CD8-positive, alpha-beta memory T cell (primary cell): Measurements from ENCODE around the gene RAB29. TPM values are rescaled to one million over a fixed set of nuclear protein-coding genes. Genes with fewer than 3 reads are reported as not detected.
"Not testable (repeated sequence)": the region's sequence is repeated elsewhere in the genome, so short reads cannot be mapped to it uniquely, and the experiment has no call there.

Source experiments
- CTCF ChIA-PET: fragments of 350-600 bp; sonication (Branson Sonifier 250); formaldehyde crosslinking; loops from one replicate; lab custom pipeline; 2021; ENCODE audit warnings: antibody characterized with exemption; lab: Charles Lee
- POLR2A ChIA-PET: fragments of 350-600 bp; sonication (Branson Sonifier 250); formaldehyde crosslinking; loops from one replicate; lab custom pipeline; 2021; ENCODE audit warnings: antibody characterized with exemption; lab: Charles Lee
- DNase-seq, 5 donors: peaks; one replicate each; pipeline versions ENCODE4 v3.0.0 to v3.0.0-alpha.2; 2020 to 2022; ENCODE audit warnings: mixed read lengths in 1 of 5
- H3K27ac ChIP-seq: one replicate; pipeline ENCODE4 v1.7.0; 2013; ENCODE audit warnings: low read depth, mild to moderate bottlenecking, low read length, moderate library complexity
- H3K27me3 ChIP-seq: 2 replicates; pipeline ENCODE4 v1.7.0; 2013; ENCODE audit warnings: low read length, mild to moderate bottlenecking; ENCODE audit not compliant: insufficient read depth, poor library complexity, severe bottlenecking
- H3K36me3 ChIP-seq: 2 replicates; pipeline ENCODE4 v1.7.0; 2013; ENCODE audit warnings: mild to moderate bottlenecking, low read length, moderate library complexity; ENCODE audit not compliant: insufficient read depth
- H3K4me1 ChIP-seq: 2 replicates; pipeline ENCODE4 v1.7.0; 2013; ENCODE audit warnings: mild to moderate bottlenecking, low read length, moderate library complexity; ENCODE audit not compliant: insufficient read depth
- H3K4me3 ChIP-seq: 2 replicates; pipeline ENCODE4 v1.7.0; 2013; ENCODE audit warnings: mild to moderate bottlenecking, low read length
- H3K9me3 ChIP-seq: 2 replicates; pipeline ENCODE4 v1.7.0; 2013; ENCODE audit warnings: mild to moderate bottlenecking, low read length
- H3K27ac Mint-ChIP-seq, 8 donors: one replicate each; pipeline ENCODE4 v1.8.0; 2020 to 2021; ENCODE audit warnings: mixed read lengths in 8 of 8, mild to moderate bottlenecking in 6 of 8, inconsistent platforms in 3 of 8, moderate library complexity in 3 of 8
- H3K27me3 Mint-ChIP-seq, 2 donors: one replicate each; pipeline ENCODE4 v1.8.0; 2020 to 2021; ENCODE audit warnings: mixed read lengths in 2 of 2, mild to moderate bottlenecking in 1 of 2, moderate library complexity in 1 of 2
- H3K36me3 Mint-ChIP-seq, 3 donors: one replicate each; pipeline ENCODE4 v1.8.0; 2020 to 2021; ENCODE audit warnings: mixed read lengths in 3 of 3, inconsistent platforms in 1 of 3, mild to moderate bottlenecking in 1 of 3
- H3K4me1 Mint-ChIP-seq, 3 donors: one replicate each; pipeline ENCODE4 v1.8.0; 2020 to 2021; ENCODE audit warnings: mixed read lengths in 3 of 3, inconsistent platforms in 1 of 3, mild to moderate bottlenecking in 1 of 3
- H3K4me3 Mint-ChIP-seq, 7 donors: one replicate each; pipeline ENCODE4 v1.8.0; 2020 to 2021; ENCODE audit warnings: mixed read lengths in 7 of 7, mild to moderate bottlenecking in 6 of 7, moderate library complexity in 4 of 7, inconsistent platforms in 2 of 7
- H3K9me3 Mint-ChIP-seq, 5 donors: one replicate each; pipeline ENCODE4 v1.8.0; 2020 to 2022; ENCODE audit warnings: mixed read lengths in 5 of 5, mild to moderate bottlenecking in 3 of 5, moderate library complexity in 2 of 5, inconsistent platforms in 1 of 5
- polyA plus RNA-seq: library from polyadenylated mRNA; unstranded; fragments of 300-500 nt; fragmentation: Illumina TruSeq; gene quantifications from one replicate; pipeline ENCODE4 v1.2.3, GENCODE V29; 2021
- total RNA-seq, 2 experiments: library from RNA; stranded (reverse); gene quantifications; one replicate each; pipeline ENCODE4 v1.2.3, GENCODE V29; 2021

RAB29 gene
- total and polyA plus RNA-seq, 3 experiments from 2014 or later, result 37.1 to 169 (median 39.7) TPM

- peaks cover 47 to 72% (median 66%) of the 10 kb centered on the region in 3 donors for H3K4me1 Mint-ChIP-seq
- H3K36me3 ChIP-seq, result peaks cover 9% of the 10 kb centered on the region
- no peak overlapping the region for H3K27ac ChIP-seq
- no peak overlapping the region for H3K4me3 Mint-ChIP-seq
- ChIA-PET CTCF (interaction anchor here (1.7 kb wide), 1 partner anchor 28 kb away, joined by 4 read pairs; no protein-coding TSS in a partner anchor), POLR2A (interaction anchor here (0.6 kb wide), 1 partner anchor 59 kb away, joined by 3 read pairs; no protein-coding TSS in a partner anchor)
- DNase-seq, result no peak
- no peaks in the 10 kb centered on the region for H3K9me3 Mint-ChIP-seq
- no peaks in the 10 kb centered on the region for H3K27me3 ChIP-seq
- peaks cover 13% of the 10 kb centered on the region for H3K4me1 ChIP-seq
- H3K27me3 Mint-ChIP-seq, result no peaks in the 10 kb centered on the region
- no peak overlapping the region for H3K4me3 ChIP-seq
- H3K27ac Mint-ChIP-seq, result peak overlapping the region in 5 of 8 donors; percentile 21 to 60 (median 33)
- no peaks in the 10 kb centered on the region for H3K9me3 ChIP-seq
- peaks cover 0 to 22% (median 0%) of the 10 kb centered on the region in 3 donors for H3K36me3 Mint-ChIP-seq
These were observed 35.7 kb downstream of the RAB29 start for GRCh38 chr1:205739348-205740160.

- POLR2A ChIA-PET, result no interaction called here
These were observed 40.1 kb downstream of the RAB29 start for GRCh38 chr1:205735218-205735617.

DNA sequence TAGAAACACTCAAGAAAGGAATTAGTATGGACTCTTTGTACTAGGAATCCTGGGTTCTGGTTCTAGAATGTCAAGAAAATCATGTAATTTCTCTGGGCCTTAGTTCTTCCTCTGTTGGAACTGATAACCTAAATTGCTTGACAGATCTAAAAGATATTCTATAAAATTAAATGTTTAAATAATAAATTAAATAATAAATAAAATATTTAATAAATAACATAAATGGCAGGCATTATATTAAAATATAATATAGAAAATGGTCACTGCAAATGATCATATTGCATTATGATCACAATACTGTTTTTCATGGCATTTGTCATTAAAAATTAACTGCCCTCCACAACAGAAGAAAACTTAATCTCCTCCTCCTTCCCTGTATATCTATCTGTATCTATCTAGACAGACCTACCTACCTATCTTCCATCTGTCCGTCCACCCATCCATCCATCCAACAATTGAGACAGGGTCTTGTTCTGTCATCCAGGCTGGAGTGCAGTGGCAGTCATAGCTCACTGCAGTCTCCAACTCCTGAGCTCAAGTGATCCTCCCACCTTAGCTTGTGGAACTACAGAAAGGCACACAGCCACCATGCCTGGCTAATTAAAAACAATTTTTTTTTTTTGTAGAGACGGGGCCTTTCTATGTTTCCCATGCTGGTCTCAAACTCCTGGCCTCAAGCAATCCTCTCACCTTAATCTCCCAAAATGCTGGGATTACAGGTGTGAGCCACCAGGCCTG lies 41.7 kb downstream of the RAB29 start:
- DNase-seq, result no peak
- H3K4me3 ChIP-seq, result no peak overlapping the region
- no peak overlapping the region for H3K27ac ChIP-seq
- Mint-ChIP-seq H3K36me3 (peaks cover 0 to 34% (median 3%) of the 10 kb centered on the region in 3 donors), H3K27ac (peak overlapping the region in 5 of 8 donors; percentile 9 to 71 (median 30)), H3K4me1 (peaks cover 42 to 71% (median 63%) of the 10 kb centered on the region in 3 donors), H3K4me3 (peak overlapping the region in 1 of 7 donors; percentile 38), H3K9me3 (no peaks in the 10 kb centered on the region), H3K27me3 (no peaks in the 10 kb centered on the region)
- POLR2A ChIA-PET, result interaction anchor here (0.7 to 0.9 kb wide), 2 partner anchors 31 to 41 kb away, joined by 3 read pairs; no protein-coding TSS in a partner anchor
- H3K9me3 ChIP-seq, result no peaks in the 10 kb centered on the region
- peaks cover 12% of the 10 kb centered on the region for H3K4me1 ChIP-seq
- CTCF ChIA-PET, result no interaction called here
- no peaks in the 10 kb centered on the region for H3K27me3 ChIP-seq
- no peaks in the 10 kb centered on the region for H3K36me3 ChIP-seq

More at GRCh38 chr1:205735218-205735617, 40.1 kb downstream of the RAB29 start:
- DNase-seq, result no peak
- CTCF ChIA-PET, result no interaction called here
- Mint-ChIP-seq H3K27ac (peak overlapping the region in 4 of 8 donors; percentile 14 to 76 (median 38)), H3K27me3 (no peaks in the 10 kb centered on the region), H3K4me1 (peaks cover 51 to 84% (median 73%) of the 10 kb centered on the region in 3 donors), H3K4me3 (no peak overlapping the region), H3K9me3 (no peaks in the 10 kb centered on the region), H3K36me3 (peaks cover 0 to 31% (median 3%) of the 10 kb centered on the region in 3 donors)
- no peaks in the 10 kb centered on the region for H3K9me3 ChIP-seq
- no peak overlapping the region for H3K27ac ChIP-seq
- H3K4me3 ChIP-seq, result no peak overlapping the region
- H3K4me1 ChIP-seq, result peaks cover 24% of the 10 kb centered on the region
- H3K36me3 ChIP-seq, result peaks cover 9% of the 10 kb centered on the region
- H3K27me3 ChIP-seq, result no peaks in the 10 kb centered on the region

DNA sequence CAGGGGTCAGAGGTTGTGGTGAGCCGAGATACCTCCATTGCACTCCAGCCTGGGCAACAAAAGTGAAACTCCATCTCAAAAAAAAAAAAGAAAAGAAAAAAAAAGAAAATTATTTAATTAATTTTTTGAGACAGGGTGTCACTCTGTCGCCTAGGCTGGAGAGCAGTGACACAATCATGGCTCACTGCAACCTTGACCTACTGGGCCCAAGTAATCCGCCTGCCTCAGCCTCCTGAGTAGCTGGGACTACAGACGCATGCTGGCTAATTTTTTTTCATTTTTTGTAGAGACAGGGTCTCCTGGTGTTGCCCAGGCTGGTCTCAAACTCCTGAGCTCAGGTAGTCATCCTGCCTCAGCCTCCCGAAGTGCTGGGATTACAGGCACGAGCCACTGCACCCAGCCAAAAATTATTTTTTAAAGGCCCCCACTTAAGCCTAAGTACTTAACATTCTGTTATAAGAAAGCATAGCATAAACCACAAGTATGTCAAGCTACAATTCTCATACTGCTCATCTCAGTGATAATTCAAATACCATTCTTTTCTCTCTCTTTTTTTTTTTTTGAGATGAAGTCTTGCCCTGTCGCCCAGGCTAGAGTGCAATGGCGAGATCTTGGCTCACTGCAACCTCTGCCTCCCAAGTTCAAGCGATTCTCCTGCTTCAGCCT lies 45.2 kb downstream of the RAB29 start:
- H3K4me3 ChIP-seq, result no peak overlapping the region
- H3K27me3 ChIP-seq, result no peaks in the 10 kb centered on the region
- peaks cover 12% of the 10 kb centered on the region for H3K4me1 ChIP-seq
- Mint-ChIP-seq H3K27me3 (no peaks in the 10 kb centered on the region), H3K27ac (no peak overlapping the region), H3K4me1 (peaks cover 34 to 67% (median 62%) of the 10 kb centered on the region in 3 donors), H3K4me3 (no peak overlapping the region), H3K36me3 (peaks cover 0 to 55% (median 7%) of the 10 kb centered on the region in 3 donors), H3K9me3 (no peaks in the 10 kb centered on the region)
- no peak for DNase-seq
- H3K27ac ChIP-seq, result no peak overlapping the region
- ChIA-PET CTCF (no interaction called here), POLR2A (interaction anchor here (0.9 kb wide), 1 partner anchor 45 kb away, joined by 5 read pairs; no protein-coding TSS in a partner anchor)
- H3K9me3 ChIP-seq, result no peaks in the 10 kb centered on the region
- peaks cover 4% of the 10 kb centered on the region for H3K36me3 ChIP-seq

DNA sequence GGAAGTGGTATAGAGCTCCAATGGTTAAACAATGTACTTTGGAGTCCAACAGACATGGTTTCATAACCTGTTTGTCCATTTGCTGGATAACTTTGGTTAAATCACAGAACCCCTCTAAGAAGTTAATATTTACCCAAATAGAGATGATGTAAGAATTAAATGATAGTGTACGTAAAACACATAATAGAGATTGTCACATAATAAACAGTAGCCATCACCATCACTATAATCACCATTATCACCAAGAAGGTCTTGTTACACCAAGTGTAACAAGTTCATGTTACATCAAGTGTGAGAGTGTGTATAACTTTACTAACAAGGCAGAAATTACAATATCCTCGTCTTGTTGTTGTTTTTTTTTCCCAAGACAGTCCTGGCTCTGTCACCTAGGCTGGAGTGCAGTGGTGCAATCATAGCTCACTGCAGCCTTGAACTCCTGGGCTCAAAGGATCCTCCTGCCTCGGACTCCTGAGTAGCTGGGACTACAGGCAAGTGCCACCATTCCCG lies 48.6 kb downstream of the RAB29 start:
- Histone ChIP-seq H3K4me1 (no peaks in the 10 kb centered on the region), H3K4me3 (no peak overlapping the region), H3K9me3 (no peaks in the 10 kb centered on the region), H3K27me3 (no peaks in the 10 kb centered on the region), H3K27ac (no peak overlapping the region), H3K36me3 (peaks cover 11% of the 10 kb centered on the region)
- no peak overlapping the region for H3K4me3 Mint-ChIP-seq
- DNase-seq, result no peak
- H3K27me3 Mint-ChIP-seq, result no peaks in the 10 kb centered on the region
- ChIA-PET POLR2A (interaction anchor here (0.9 kb wide), 1 partner anchor 12 kb away, joined by 4 read pairs; no protein-coding TSS in a partner anchor), CTCF (interaction anchor here (0.7 to 7.0 kb wide), 2 partner anchors 15 to 45 kb away, joined by 3 to 40 read pairs; no protein-coding TSS in a partner anchor)
- H3K4me1 Mint-ChIP-seq, result peaks cover 22 to 51% (median 43%) of the 10 kb centered on the region in 3 donors
- no peak overlapping the region for H3K27ac Mint-ChIP-seq
- peaks cover 0 to 69% (median 8%) of the 10 kb centered on the region in 3 donors for H3K36me3 Mint-ChIP-seq
- no peaks in the 10 kb centered on the region for H3K9me3 Mint-ChIP-seq

DNA sequence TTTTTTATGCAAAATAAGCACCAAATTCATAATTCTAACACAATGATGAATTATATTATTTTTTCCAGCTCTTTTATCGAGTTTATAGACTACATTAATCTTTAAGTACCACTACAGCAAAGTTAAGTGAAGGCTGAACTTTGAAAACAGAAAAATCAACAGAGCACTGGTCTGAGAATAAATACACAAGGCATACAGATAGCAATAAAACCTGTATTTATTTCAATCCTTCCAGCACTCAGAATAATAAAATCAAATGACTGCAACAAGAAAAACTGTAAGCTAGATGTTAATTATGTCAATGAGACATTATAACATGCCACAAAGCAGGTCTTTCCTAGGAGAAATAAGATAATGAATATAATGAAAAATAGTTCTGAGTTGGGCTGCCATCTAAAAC lies 49.8 kb downstream of the RAB29 start:
- H3K36me3 ChIP-seq, result peaks cover 14% of the 10 kb centered on the region
- no peak for DNase-seq
- CTCF ChIA-PET, result interaction anchor here (0.7 to 7.0 kb wide), 4 partner anchors 14 to 134 kb away, joined by 3 to 40 read pairs (median 3); no protein-coding TSS in a partner anchor
- no peaks in the 10 kb centered on the region for H3K9me3 ChIP-seq
- no peaks in the 10 kb centered on the region for H3K4me1 ChIP-seq
- no peaks in the 10 kb centered on the region for H3K9me3 Mint-ChIP-seq
- no peaks in the 10 kb centered on the region for H3K27me3 ChIP-seq
- H3K27ac Mint-ChIP-seq, result peak overlapping the region in 1 of 8 donors; percentile 6
- POLR2A ChIA-PET, result interaction anchor here (1.2 kb wide), 1 partner anchor 14 kb away, joined by 3 read pairs; no protein-coding TSS in a partner anchor
- peaks cover 4 to 72% (median 8%) of the 10 kb centered on the region in 3 donors for H3K36me3 Mint-ChIP-seq
- H3K4me3 ChIP-seq, result no peak overlapping the region
- H3K4me3 Mint-ChIP-seq, result no peak overlapping the region
- no peaks in the 10 kb centered on the region for H3K27me3 Mint-ChIP-seq
- H3K27ac ChIP-seq, result no peak overlapping the region
- peaks cover 17 to 41% (median 33%) of the 10 kb centered on the region in 3 donors for H3K4me1 Mint-ChIP-seq

GRCh38 chr1:205720740-205721139 lies 54.5 kb downstream of the RAB29 start:
- H3K27me3 ChIP-seq, H3K27ac ChIP-seq, H3K4me3 ChIP-seq, H3K9me3 Mint-ChIP-seq, POLR2A ChIA-PET, H3K27me3 Mint-ChIP-seq, DNase-seq, H3K9me3 ChIP-seq, H3K4me1 ChIP-seq, H3K4me3 Mint-ChIP-seq: not testable (repeated sequence)
- Mint-ChIP-seq H3K4me1 (peaks cover 12 to 18% (median 17%) of the 10 kb centered on the region in 3 donors), H3K27ac (peak overlapping the region in 3 of 8 donors; percentile 14 to 51 (median 51)), H3K36me3 (peaks cover 15 to 83% (median 24%) of the 10 kb centered on the region in 3 donors)
- H3K36me3 ChIP-seq, result peaks cover 41% of the 10 kb centered on the region
- CTCF ChIA-PET, result interaction anchor here (0.9 to 7.0 kb wide), 3 partner anchors 9 to 129 kb away, joined by 3 to 40 read pairs (median 5); no protein-coding TSS in a partner anchor
